Activated effector memory CD4-positive, alpha-beta T cell treated with Interleukin-2 at 50 U/mL for 16 hours (primary cell): ENCODE results near the gene LFNG.

Experiments
- DNase-seq: peaks from one replicate; pipeline ENCODE4 v3.0.0-alpha.2; 2020

LFNG gene

DNA sequence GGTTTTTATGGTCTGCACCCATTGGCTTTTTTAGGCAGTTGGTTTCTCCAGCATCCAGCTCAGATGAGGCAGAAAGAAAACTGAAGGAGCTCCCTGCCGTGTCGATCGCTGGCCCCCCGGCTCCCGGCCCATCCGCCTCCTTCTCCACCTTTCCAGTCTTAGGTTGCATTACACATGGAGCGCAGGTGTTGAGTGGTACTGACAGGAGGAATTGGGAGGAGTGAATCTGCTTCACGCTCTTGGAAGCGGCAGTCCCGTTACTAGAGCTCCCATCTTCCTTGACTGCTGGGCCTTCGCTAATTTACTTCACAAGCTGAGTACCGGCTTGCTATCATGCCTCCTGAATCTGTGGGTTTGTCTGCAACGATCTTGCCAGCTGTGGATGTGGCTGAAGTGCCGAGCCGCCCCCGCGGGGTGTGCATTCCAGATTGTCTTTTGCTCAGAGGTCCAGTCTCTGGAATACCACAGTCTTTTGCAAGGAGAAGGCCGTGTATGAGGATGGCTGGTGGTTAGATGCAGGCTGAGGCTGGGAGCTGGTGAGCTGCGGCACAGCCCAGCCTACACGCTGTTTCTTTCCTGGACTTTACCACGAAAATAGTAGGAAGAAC lies 56.3 kb downstream of the LFNG start:
- no peak for DNase-seq

DNA sequence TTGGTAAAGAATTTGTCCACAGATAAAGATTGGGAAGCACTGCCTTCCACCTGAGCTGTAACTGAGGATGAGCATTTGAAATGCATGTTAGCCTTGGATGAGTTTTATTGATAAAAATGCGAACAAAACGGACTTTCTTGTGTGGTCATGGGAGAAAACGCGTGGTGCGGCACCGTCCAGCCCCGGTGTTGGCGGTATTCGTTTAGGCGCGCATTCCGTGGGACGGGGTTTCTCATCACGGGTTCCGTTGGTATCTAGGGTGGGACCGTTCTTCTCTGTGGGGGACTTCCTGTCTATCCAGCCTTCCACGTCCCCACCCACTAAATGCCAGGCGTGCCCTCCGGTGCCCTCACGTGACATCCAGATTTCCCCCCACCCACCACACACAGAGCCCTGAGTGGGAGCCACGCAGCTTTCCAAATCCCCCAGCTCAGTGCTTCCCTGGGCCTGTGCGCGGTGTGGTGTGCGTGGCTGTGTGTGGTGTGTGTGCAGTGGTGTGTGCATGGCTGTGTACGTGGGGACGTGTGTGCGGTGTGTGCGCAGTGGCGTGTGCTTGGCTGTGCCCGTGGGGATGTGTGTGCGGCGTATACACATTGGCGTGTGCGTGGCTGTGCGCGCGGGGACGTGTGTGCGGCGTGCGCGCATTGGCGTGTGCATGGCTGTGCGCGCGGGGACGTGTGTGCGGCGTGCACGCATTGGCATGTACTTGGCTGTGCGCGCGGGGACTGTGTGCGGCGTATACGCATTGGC lies 57.3 kb downstream of the LFNG start:
- DNase-seq: no peak
